ENCODE results near the gene TLE4. TPM values are rescaled to one million over a fixed set of nuclear protein-coding genes. Genes with fewer than 3 reads are reported as not detected.

TLE4 gene
- total RNA-seq, 1 donor from 2014 or later: 98.5 TPM

- Mint-ChIP-seq H3K27ac (ENCODE audit: unreplicated experiment) (no peak overlapping the region), H3K4me1 (ENCODE audit: low read depth, unreplicated experiment) (peaks cover 32% of the 10 kb centered on the region), H3K4me3 (ENCODE audit: unreplicated experiment) (no peak overlapping the region), H3K36me3 (ENCODE audit: low read depth, unreplicated experiment) (peaks cover 2% of the 10 kb centered on the region), H3K27me3 (ENCODE audit: low read depth, unreplicated experiment) (no peaks in the 10 kb centered on the region), H3K9me3 (ENCODE audit: unreplicated experiment) (no peaks in the 10 kb centered on the region)
- Histone ChIP-seq H3K9ac (ENCODE audit: low read length) (no peak overlapping the region), H3K36me3 (ENCODE audit: insufficient read depth, low read length) (peaks cover 4% of the 10 kb centered on the region), H3K27me3 (ENCODE audit: insufficient read depth, low read length) (no peaks in the 10 kb centered on the region), H4K20me1 (ENCODE audit: insufficient read depth, low read length) (peaks cover 50% of the 10 kb centered on the region), H3K4me3 (ENCODE audit: insufficient read depth, low read depth, low read length) (no peak overlapping the region), H3K79me2 (ENCODE audit: insufficient read depth, low read length) (peaks cover 55% of the 10 kb centered on the region), H3K4me1 (ENCODE audit: insufficient read depth, low read length) (no peaks in the 10 kb centered on the region), H2AFZ (ENCODE audit: low read depth, low read length) (no peak overlapping the region), H3K27ac (ENCODE audit: low read depth, low read length) (no peak overlapping the region), H3K9me3 (ENCODE audit: insufficient read depth, low read depth, low read length) (no peaks in the 10 kb centered on the region), H3K4me2 (ENCODE audit: low read length) (no peak overlapping the region)
- TF ChIP-seq EZH2 (IDR thresholded peaks at IDR 0.05; ENCODE audit: insufficient read depth, low read length): no peak
- TF ChIP-seq, protein P1, sequence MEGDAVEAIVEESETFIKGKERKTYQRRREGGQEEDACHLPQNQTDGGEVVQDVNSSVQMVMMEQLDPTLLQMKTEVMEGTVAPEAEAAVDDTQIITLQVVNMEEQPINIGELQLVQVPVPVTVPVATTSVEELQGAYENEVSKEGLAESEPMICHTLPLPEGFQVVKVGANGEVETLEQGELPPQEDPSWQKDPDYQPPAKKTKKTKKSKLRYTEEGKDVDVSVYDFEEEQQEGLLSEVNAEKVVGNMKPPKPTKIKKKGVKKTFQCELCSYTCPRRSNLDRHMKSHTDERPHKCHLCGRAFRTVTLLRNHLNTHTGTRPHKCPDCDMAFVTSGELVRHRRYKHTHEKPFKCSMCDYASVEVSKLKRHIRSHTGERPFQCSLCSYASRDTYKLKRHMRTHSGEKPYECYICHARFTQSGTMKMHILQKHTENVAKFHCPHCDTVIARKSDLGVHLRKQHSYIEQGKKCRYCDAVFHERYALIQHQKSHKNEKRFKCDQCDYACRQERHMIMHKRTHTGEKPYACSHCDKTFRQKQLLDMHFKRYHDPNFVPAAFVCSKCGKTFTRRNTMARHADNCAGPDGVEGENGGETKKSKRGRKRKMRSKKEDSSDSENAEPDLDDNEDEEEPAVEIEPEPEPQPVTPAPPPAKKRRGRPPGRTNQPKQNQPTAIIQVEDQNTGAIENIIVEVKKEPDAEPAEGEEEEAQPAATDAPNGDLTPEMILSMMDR (IDR thresholded peaks at IDR 0.05; ENCODE audit: insufficient read depth, low read depth, low read length): no peak
- DNase-seq (ENCODE audit: low read depth) (no peak), FAIRE-seq (no peak)
Observed at GRCh38 chr9:79632705-79633104, 60.9 kb downstream of the TLE4 start.

DNA sequence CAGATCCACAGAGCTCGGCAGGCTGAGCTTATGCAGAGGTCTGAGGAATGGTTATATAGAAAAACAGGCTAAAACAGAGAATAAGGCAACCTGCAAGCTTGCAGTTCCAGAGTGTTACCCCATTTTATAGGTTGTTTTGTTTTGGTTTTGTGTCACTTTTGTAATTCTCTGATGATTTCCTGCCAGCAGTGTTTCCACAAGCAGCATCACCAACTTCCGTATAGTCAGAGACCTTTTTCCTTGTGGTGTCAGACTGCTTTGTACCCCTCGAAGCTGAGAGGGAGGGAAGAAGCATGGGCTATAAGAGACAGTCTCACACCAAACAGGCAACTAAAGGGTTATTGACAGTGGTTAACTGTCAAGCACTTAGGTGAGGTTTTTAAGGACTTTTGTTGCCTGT, 61.8 kb downstream of the TLE4 start:
- Mint-ChIP-seq H3K4me1 (ENCODE audit: low read depth, unreplicated experiment) (peaks cover 40% of the 10 kb centered on the region), H3K27me3 (ENCODE audit: low read depth, unreplicated experiment) (no peaks in the 10 kb centered on the region), H3K4me3 (ENCODE audit: unreplicated experiment) (no peak overlapping the region), H3K36me3 (ENCODE audit: low read depth, unreplicated experiment) (no peaks in the 10 kb centered on the region), H3K27ac (ENCODE audit: unreplicated experiment) (no peak overlapping the region), H3K9me3 (ENCODE audit: unreplicated experiment) (no peaks in the 10 kb centered on the region)
- Histone ChIP-seq H3K27me3 (ENCODE audit: insufficient read depth, low read length) (no peaks in the 10 kb centered on the region), H3K9me3 (ENCODE audit: insufficient read depth, low read depth, low read length) (no peaks in the 10 kb centered on the region), H3K79me2 (ENCODE audit: insufficient read depth, low read length) (peaks cover 57% of the 10 kb centered on the region), H3K4me1 (ENCODE audit: insufficient read depth, low read length) (no peaks in the 10 kb centered on the region), H3K4me3 (ENCODE audit: insufficient read depth, low read depth, low read length) (no peak overlapping the region), H3K9ac (ENCODE audit: low read length) (no peak overlapping the region), H3K36me3 (ENCODE audit: insufficient read depth, low read length) (peaks cover 4% of the 10 kb centered on the region), H3K4me2 (ENCODE audit: low read length) (no peak overlapping the region), H4K20me1 (ENCODE audit: insufficient read depth, low read length) (peaks cover 58% of the 10 kb centered on the region), H3K27ac (ENCODE audit: low read depth, low read length) (no peak overlapping the region), H2AFZ (ENCODE audit: low read depth, low read length) (no peak overlapping the region)
- FAIRE-seq: no peak
- no peak for TF ChIP-seq EZH2 (IDR thresholded peaks at IDR 0.05; ENCODE audit: insufficient read depth, low read length)
- TF ChIP-seq, protein P1 (IDR thresholded peaks at IDR 0.05; ENCODE audit: insufficient read depth, low read depth, low read length): no peak
- DNase-seq (ENCODE audit: low read depth): no peak

- H3K4me3 ChIP-seq (ENCODE audit: insufficient read depth, low read depth, low read length): no peak overlapping the region
- peaks cover 48% of the 10 kb centered on the region for H4K20me1 ChIP-seq (ENCODE audit: insufficient read depth, low read length)
- H3K9me3 Mint-ChIP-seq (ENCODE audit: unreplicated experiment): no peaks in the 10 kb centered on the region
- peaks cover 4% of the 10 kb centered on the region for H3K36me3 ChIP-seq (ENCODE audit: insufficient read depth, low read length)
- TF ChIP-seq, protein P1 (IDR thresholded peaks at IDR 0.05; ENCODE audit: insufficient read depth, low read depth, low read length): no peak
- no peak for TF ChIP-seq EZH2 (IDR thresholded peaks at IDR 0.05; ENCODE audit: insufficient read depth, low read length)
- H3K27me3 ChIP-seq (ENCODE audit: insufficient read depth, low read length): no peaks in the 10 kb centered on the region
- FAIRE-seq (no peak), DNase-seq (ENCODE audit: low read depth) (peak; percentile 49)
- no peak overlapping the region for H3K27ac ChIP-seq (ENCODE audit: low read depth, low read length)
- H2AFZ ChIP-seq (ENCODE audit: low read depth, low read length): no peak overlapping the region
- H3K9me3 ChIP-seq (ENCODE audit: insufficient read depth, low read depth, low read length): no peaks in the 10 kb centered on the region
- peaks cover 2% of the 10 kb centered on the region for H3K4me1 ChIP-seq (ENCODE audit: insufficient read depth, low read length)
- no peak overlapping the region for H3K4me2 ChIP-seq (ENCODE audit: low read length)
- peaks cover 40% of the 10 kb centered on the region for H3K79me2 ChIP-seq (ENCODE audit: insufficient read depth, low read length)
- peaks cover 3% of the 10 kb centered on the region for H3K36me3 Mint-ChIP-seq (ENCODE audit: low read depth, unreplicated experiment)
- H3K4me1 Mint-ChIP-seq (ENCODE audit: low read depth, unreplicated experiment): peaks cover 39% of the 10 kb centered on the region
- peak overlapping the region; percentile 1 for H3K4me3 Mint-ChIP-seq (ENCODE audit: unreplicated experiment)
- H3K9ac ChIP-seq (ENCODE audit: low read length): no peak overlapping the region
- no peaks in the 10 kb centered on the region for H3K27me3 Mint-ChIP-seq (ENCODE audit: low read depth, unreplicated experiment)
- no peak overlapping the region for H3K27ac Mint-ChIP-seq (ENCODE audit: unreplicated experiment)
Observed at GRCh38 chr9:79637177-79637925, 65.6 kb downstream of the TLE4 start.
